ENCODE measurements around the gene MGAT5B.

Gene MGAT5B

GRCh38 chr17:76932402-76933333 lies 64.5 kb downstream of the MGAT5B start:
- no peak for DNase-seq

- no peak for DNase-seq
Observed at GRCh38 chr17:76934561-76935320, 66.5 kb downstream of the MGAT5B start.

- no peak for DNase-seq
Observed at GRCh38 chr17:76935331-76935730, 67.1 kb downstream of the MGAT5B start.

- DNase-seq, result no peak
Observed at GRCh38 chr17:76937238-76937637, 69.0 kb downstream of the MGAT5B start.

- DNase-seq, result no peak
Observed at GRCh38 chr17:76938009-76938408, 69.8 kb downstream of the MGAT5B start.

GRCh38 chr17:76940295-76940694 lies 72.1 kb downstream of the MGAT5B start:
- no peak for DNase-seq

GRCh38 chr17:76940738-76941350 lies 72.6 kb downstream of the MGAT5B start:
- DNase-seq, result no peak

- DNase-seq, result no peak
Observed at GRCh38 chr17:76943202-76943601, 75.0 kb downstream of the MGAT5B start.

GRCh38 chr17:76943781-76944213 lies 75.6 kb downstream of the MGAT5B start:
- no peak for DNase-seq

GRCh38 chr17:76944477-76944876 lies 76.3 kb downstream of the MGAT5B start:
- DNase-seq, result no peak

- DNase-seq, result no peak
Observed at GRCh38 chr17:76946111-76946771, 78.0 kb downstream of the MGAT5B start.

- no peak for DNase-seq
Observed at GRCh38 chr17:76946772-76947135, 78.5 kb downstream of the MGAT5B start.

- no peak for DNase-seq
Observed at GRCh38 chr17:76947309-76947708, 79.1 kb downstream of the MGAT5B start.

GRCh38 chr17:76947771-76948170 lies 79.6 kb downstream of the MGAT5B start:
- no peak for DNase-seq

- DNase-seq, result no peak
Observed at GRCh38 chr17:76948301-76948700, 80.1 kb downstream of the MGAT5B start.

GRCh38 chr17:76948726-76949342 lies 80.6 kb downstream of the MGAT5B start:
- no peak for DNase-seq

GRCh38 chr17:76949913-76950695 lies 81.9 kb downstream of the MGAT5B start:
- no peak for DNase-seq

- no peak for DNase-seq
Observed at GRCh38 chr17:76951375-76951905, 83.2 kb downstream of the MGAT5B start.

GRCh38 chr17:76952402-76952801 lies 84.2 kb downstream of the MGAT5B start:
- no peak for DNase-seq

- no peak for DNase-seq
Observed at GRCh38 chr17:76953066-76953465, 84.9 kb downstream of the MGAT5B start.

GRCh38 chr17:76953946-76954345 lies 85.7 kb downstream of the MGAT5B start:
- no peak for DNase-seq
